ENCODE results near the gene CIZ1.
"Not testable (repeated sequence)": the region's sequence is repeated elsewhere in the genome, so short reads cannot be mapped to it uniquely, and the experiment has no call there.

The CIZ1 gene

DNA sequence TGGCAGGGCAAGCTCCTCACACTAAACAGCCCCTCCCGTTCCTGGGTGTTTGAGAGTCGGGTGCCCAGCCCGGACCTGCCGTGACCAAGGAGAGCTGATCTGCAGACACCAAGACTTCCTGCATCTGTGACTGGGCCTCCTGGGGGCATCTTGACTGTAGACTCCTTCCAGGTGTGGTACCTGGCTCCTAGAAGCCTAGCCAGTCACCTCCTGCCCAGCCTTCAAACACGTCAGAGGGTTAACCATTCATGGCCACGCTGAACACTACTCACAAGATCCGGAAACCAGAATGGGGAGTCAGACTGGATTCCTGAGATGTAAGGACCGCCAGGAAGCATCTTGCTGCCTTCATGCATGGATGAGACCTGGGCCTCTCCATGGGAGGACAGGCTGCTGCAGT, 45.8 kb downstream of the CIZ1 start:
- no peak for DNase-seq (ENCODE audit: low read depth in 2 of 2)

DNA sequence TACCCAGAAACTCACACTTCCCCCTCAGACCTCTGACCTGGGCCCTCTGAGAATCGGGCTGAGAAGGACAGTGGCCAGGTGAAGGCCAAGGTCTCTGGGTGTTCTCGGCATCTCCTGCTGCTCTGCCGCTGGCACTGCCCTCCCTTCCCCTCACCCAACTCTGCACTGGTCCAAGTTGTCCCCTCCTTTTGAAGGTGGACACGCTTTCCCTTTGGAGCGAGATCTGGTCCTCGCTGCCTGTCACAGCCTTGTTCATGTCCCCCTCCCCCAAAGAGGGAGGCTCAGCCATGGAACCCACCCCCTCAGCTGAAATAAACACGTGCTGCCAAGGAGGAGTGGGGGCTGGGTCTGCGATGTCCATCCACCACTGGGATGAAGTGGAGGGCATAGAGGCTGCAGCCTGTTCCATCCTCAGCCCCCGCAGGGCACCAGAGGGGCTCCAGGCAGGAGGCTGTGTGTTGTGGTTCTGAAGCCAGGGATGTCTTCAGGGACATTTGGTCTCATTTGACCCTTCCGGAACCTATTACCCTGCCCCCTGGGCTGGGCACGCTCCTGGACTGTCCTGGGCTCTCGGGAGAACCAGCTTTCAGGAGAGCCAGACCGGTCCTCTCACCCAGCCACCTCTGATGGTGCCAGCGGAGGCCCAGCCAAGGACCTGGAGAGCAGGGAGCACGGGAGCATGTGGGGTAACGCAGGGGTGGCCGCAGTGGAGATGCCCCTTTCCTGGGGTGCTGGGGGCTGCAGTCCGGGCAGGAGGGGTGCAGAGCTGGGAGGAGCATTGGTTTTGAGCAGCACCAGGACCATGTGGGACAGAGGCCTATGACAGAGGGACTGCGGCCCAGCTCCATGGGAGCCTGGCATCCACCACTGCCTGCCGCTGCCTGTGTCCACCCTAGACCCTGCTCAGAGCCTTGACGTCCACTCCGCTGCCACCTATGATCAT, 46.9 kb downstream of the CIZ1 start:
- no peak for DNase-seq (ENCODE audit: low read depth in 2 of 2)

DNA sequence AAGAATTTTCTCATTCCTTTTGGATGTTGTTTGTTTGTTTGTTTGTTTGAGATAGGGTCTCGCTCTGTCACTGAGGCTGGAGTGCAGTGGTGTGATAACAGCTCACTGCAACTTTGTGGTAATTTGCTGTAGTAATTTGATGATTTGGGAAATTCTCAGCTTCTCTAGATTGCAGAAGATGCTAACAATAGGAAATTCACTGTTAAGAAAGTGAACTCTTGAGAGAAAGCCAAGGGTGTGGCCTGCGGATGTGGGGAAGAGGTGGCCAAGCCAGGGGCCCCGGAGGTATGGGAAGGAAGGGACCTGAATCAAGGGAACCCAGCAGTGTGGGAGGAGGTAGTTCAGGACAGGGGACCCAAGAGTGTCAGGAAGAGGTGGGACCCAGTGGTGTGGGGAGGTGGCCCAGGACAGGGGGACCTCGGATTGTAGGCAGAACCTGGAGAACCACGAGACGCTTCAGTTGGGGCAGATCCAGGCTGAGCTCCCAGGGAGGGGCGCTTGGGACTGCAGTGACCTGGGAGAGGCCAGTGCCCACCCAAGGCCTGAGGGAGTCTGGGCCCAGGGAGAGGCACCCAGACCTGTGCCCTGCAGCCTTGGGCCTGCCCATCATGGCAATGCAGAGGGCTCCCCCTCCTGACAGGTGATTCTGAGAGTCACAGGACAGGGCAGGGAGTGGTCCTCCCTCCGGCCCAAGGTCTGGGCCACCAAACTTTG, 47.7 kb downstream of the CIZ1 start:
- DNase-seq (ENCODE audit: low read depth in 2 of 2) = no peak

DNA sequence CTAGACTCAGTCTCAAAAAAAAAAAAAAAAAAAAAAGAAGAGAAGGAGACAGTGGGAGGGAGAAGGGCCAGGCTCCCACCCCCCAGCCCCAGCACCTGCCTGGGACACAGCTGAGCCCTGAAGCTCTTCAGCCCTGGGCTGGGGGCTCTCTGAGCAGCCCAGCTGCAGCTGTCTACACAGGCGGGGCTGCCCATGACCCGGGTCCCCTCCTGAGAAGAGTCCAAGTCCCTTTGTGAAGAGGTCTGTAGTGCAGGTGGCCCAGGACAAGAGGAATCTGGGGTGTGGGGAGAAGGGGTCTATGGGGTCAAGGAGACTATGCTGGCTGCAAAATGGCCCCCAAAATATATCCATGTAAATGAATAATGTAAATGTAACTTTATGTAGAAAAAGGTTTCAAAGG, 48.8 kb downstream of the CIZ1 start:
- DNase-seq (ENCODE audit: low read depth in 2 of 2) = no peak

GRCh38 chr9:128142061-128142460, 49.3 kb downstream of the CIZ1 start:
- no peak for DNase-seq (ENCODE audit: low read depth in 2 of 2)

- DNase-seq (ENCODE audit: low read depth in 2 of 2) = no peak
These were observed 49.8 kb downstream of the CIZ1 start for GRCh38 chr9:128141604-128142003.

- no peak for DNase-seq (ENCODE audit: low read depth in 2 of 2)
These were observed 51.8 kb downstream of the CIZ1 start for GRCh38 chr9:128139621-128140020.

GRCh38 chr9:128138001-128138400, 53.4 kb downstream of the CIZ1 start:
- no peak for DNase-seq (ENCODE audit: low read depth in 2 of 2)

DNA sequence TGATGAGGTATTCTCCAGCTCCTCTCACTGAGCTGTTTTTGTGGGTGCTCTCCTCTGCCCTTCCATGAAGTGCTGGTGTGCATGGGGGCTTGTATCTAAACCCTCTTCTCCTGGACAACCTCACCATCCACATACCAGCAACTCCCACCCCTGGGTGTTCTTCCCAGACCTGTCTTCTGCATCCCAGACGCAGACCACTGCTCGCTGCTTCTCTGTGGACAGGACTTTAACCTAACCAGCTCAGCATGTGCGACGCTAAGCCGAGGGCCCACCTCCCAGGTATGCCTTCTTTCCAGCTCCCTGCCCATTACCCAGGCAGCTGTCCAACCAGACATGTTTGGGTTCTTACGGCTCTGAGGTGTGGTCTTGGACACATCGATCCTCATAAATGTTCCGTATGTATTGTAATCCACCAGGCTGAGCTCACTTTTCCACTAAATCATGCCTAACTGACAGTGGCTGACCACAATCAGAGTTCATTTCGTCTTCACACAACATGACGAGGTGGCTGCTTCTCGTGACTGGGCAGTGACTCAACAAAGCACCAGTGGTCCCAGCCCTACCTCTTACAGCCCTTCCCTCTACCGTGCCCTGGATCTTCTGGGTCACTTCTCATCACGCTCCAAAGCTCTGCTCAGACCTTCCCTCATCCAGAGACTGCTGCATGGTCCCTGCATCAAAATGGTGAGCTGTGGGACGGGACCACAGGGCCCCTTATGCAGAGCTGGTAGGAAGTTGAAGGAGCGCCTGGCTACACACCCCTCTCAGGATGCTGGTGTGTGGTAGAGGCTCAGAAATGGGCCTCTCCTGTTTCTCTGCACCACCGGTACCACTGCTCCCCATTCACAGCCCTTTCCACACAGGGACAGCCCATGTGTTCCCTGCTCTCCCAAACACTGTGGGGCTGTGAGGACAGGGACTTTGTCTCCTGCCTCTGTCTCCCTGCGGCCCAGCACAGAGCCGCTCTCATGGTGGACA, 54.3 kb downstream of the CIZ1 start:
- DNase-seq (ENCODE audit: low read depth in 2 of 2) = no peak

GRCh38 chr9:128135561-128135960, 55.8 kb downstream of the CIZ1 start:
- not testable (repeated sequence) for DNase-seq (ENCODE audit: low read depth in 2 of 2)

DNA sequence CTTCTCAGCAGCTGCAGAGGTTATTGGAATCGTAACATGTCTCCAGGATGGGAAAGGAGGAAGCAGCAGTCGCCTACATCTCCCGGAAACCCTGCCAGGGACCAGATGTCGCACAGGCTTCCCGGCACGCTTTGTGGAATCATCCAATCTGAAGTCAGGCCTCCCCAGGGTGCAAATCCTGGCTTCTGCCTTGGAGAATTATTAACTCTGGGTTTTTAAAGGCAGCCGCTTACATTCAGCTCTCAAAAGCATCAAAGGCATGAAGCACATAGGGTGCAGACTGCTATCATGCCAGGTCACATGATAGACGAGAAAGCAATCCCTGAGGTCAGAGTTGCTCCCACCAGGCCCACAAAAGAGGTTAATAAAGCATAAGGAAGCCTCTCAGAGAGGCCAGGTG, 59.2 kb downstream of the CIZ1 start:
- not testable (repeated sequence) for DNase-seq (ENCODE audit: low read depth in 2 of 2)

- not testable (repeated sequence) for DNase-seq (ENCODE audit: low read depth in 2 of 2)
These were observed 60.0 kb downstream of the CIZ1 start for GRCh38 chr9:128131346-128131745.

DNA sequence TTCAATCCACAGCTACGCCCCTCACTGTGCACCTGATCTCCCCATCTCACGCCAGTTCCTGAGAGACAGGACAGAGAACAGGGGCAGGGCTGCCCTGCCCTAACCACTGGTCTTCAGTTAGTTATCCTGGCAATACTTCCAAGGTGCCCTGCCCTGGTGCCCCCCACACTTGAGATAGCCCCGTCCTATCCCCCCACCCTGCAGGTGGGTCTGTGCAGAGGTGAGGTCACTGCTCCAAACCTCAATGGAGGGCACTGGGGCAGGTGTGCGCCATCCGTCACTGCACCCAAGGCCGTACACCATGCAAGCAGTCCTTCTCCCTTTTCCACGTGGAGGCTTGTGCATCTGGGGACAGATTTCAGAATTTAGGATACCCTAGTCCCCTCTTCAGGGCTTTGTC, 60.7 kb downstream of the CIZ1 start:
- DNase-seq (ENCODE audit: low read depth in 2 of 2) = not testable (repeated sequence)

- DNase-seq (ENCODE audit: low read depth in 2 of 2) = peak in 1 of 2 donors; percentile 48
These were observed 61.3 kb downstream of the CIZ1 start for GRCh38 chr9:128129976-128130590.

DNA sequence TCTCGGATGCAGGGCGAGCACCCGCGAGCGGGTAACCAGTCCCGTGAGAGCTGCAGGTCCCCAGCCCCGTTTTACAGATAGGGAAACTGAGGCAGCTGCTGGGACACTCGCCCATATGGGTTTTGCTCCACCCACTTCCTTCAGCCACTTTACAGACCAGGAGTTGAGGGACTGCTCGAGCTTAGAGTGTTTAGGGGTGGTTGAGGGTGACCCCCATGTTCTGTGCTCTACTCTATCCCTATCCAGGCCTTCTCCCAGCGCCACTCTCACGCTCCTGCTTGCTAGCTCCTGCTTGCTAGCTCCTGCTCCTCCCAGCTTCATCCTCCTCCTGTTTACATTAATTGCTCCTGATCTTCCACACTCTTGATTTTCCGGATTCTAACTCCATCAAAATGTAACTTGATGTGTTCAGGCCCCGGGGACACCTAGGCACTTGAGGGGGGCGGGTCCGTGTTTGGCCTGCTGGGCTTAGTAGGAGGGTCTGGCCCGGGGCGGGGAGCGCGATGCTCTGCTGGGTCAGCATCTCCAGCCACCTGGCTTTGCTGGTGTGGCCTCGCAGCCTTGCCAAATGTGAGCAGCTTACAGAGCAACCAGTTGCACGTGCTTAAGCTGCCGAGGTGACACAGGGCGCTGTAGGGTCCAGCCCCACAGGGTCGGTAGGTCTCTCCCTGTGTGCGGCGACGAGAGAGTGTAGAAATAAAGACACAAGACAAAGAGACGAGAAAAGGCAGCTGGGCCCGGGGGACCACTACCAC, 62.4 kb downstream of the CIZ1 start:
- DNase-seq (ENCODE audit: low read depth in 2 of 2) = no peak

DNA sequence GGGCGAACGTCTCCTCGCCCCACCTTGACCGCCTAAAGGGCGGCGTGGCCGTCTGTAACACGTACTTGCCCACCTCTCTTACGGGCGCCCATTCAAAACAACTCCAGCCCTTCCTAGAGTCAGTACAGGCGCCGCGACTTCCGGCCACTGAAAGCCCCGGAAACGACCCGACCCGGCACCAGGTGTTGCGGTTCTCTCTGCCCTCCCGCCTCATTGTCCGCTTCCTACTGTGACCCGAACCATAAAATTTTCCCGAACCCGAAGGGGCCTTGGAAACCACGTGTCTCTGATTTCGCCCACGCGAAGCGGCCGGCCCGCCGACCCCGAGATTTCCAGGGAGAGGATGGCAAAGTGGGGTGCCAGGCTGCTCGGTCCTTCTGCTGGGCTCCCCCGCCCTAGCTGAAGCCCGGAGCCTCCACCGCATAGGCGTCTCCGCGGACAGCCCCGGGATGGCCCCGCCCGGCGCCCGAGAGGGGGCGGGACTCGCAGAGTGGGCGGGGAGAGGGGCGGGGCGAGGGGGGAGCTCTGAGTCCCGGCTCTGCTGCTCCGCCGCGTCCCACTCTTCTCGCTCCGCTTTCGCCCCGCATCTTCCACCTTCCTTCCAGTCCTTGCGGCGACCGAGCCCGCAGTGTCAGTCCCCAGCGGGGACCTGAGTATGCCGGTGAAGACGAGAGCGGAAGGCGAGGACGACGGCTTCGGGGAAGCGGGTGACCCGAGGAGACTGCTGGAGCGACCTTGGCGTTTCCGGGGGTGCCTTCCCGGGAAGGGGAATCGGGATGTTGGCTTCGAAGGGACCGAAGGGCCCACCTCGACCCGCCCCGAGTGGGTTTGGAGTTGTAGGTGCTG, 63.2 kb downstream of the CIZ1 start:
- DNase-seq (ENCODE audit: low read depth in 2 of 2) = peak; percentile 72 to 76

DNA sequence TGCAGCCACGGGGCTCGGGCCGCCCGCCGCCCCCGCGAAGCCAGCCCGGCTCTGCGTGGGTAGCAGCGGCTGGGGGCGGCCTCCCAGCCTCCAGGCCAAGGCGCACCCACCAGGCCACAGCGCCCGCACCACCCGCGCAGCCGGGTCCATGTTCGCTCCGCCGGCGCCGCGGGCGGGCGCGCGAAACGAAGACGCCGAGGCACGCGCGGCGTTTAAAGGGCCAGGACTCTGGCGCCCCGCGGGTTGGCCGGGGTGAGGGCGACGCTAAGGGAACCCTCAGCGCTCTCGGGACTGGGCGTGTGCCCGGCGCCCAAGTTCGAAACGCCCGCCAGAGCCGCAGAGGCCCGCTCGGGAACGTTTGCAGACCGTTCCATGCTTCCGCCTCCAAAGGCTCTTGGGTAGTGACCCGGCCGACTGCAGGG, 63.8 kb downstream of the CIZ1 start, which contains the start of gene PTGES2:
Gene PTGES2 (minus strand): TSS at position 162 of the 422 bp plus-strand sequence. CDS start 12 bp downstream, at position 150.
- DNase-seq (ENCODE audit: low read depth in 2 of 2) = peak; percentile 57 to 69

DNA sequence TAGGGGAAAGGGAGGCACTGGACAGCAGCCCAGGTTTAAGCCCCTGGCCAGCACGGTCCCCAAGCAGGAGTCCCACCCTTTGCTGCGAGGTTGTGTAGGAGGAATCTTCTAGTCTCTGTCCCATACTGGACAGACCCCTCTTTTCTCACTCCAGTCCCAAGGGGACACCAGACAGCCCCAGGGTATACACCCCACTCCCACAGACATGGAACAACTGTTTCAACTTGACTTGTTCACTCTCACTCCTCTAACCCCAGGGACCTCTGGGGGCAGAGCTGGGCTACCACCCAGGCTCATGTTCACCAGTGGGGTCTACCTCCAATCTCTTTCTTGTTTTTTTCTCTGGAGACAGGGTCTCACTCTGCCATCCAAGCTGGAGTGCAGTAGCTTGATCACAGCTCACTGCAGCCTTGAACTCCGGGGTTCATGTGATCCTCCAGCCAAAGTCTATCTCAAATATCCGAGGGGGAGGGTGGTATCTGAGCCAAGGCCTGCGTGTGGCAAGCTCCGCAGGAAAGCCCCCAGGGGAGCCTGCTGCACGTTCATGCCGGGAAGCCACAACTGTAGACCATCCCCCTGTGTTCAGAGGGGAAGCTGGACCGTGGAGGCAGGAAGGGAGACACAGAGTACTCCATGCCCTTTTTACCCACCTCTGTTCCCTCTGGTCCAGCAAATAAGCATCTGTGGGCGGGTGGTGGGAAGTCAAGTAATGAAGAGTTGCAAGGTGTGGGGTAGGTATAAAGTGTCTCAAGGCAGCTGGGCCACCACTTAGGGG, 65.6 kb downstream of the CIZ1 start:
- no peak for DNase-seq (ENCODE audit: low read depth in 2 of 2)
